Epithelial cell of esophagus (primary cell): ENCODE measurements around the gene DNAH3.

Source experiments
- DNase-seq: peaks from one replicate; pipeline ENCODE4 v3.0.0; 2010; ENCODE audit warnings: low read depth
- H3K4me3 ChIP-seq: 2 replicates; pipeline ENCODE4 v1.5.1; 2011; ENCODE audit warnings: mild to moderate bottlenecking, low read length, control low read depth
- CTCF ChIP-seq: IDR thresholded peaks from 2 replicates; pipeline ENCODE4 v1.5.1; 2011; ENCODE audit warnings: low read depth, mild to moderate bottlenecking, low read length, control low read depth, inconsistent platforms; ENCODE audit not compliant: insufficient read depth; ENCODE audit errors: missing control alignments

Gene DNAH3

GRCh38 chr16:20928774-20929411, 221.8 kb downstream of the DNAH3 start:
- no peak for TF ChIP-seq CTCF
- DNase-seq, result no peak
- H3K4me3 ChIP-seq, result no peak overlapping the region

GRCh38 chr16:20925751-20926150, 224.9 kb downstream of the DNAH3 start:
- DNase-seq, result no peak
- no peak overlapping the region for H3K4me3 ChIP-seq
- no peak for TF ChIP-seq CTCF

- DNase-seq, result no peak
- no peak for TF ChIP-seq CTCF
- H3K4me3 ChIP-seq, result no peak overlapping the region
Measured at GRCh38 chr16:20923876-20924275, 226.8 kb downstream of the DNAH3 start.

GRCh38 chr16:20920799-20921198, 229.8 kb downstream of the DNAH3 start:
- DNase-seq, result no peak
- TF ChIP-seq CTCF, result no peak
- H3K4me3 ChIP-seq, result no peak overlapping the region

GRCh38 chr16:20920091-20920490, 230.6 kb downstream of the DNAH3 start:
- TF ChIP-seq CTCF, result no peak
- no peak overlapping the region for H3K4me3 ChIP-seq
- DNase-seq, result no peak

GRCh38 chr16:20918486-20919239, 232.0 kb downstream of the DNAH3 start:
- peak; percentile 16 for DNase-seq
- no peak for TF ChIP-seq CTCF

More at GRCh38 chr16:20918486-20919239, 232.0 kb downstream of the DNAH3 start:
- H3K4me3 ChIP-seq, result no peak overlapping the region
